HG03196 (cell line): ENCODE measurements around the gene PLEKHO1.
"Not testable (repeated sequence)": the region's sequence is repeated elsewhere in the genome, so short reads cannot be mapped to it uniquely, and the experiment has no call there.

Experiments
- ATAC-seq: cut with Tn5 transposase; IDR thresholded peaks from one replicate; pipeline ENCODE4 v1.9.1; 2021; ENCODE audit not compliant: unreplicated experiment

PLEKHO1 gene

DNA sequence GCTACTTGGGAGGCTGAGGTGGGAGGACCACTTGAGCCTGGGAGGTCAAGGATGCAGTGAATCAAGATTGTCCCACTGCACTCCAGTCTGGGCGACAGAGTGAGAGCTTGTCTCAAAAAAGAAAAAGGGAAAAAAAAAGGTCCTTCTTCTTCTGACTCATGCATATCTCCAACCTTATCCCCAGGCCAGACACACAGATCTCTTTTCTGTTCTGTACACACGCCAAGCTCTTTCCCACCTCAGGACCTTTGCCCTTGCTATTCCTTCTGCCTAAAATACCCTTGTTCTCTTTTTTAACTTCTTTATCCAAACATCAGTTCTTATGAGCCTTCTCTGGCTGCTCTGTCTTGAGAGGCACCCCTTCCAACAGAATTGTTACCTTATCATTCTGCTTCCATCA, 22.1 kb downstream of the PLEKHO1 start:
- ATAC-seq, result no peak

DNA sequence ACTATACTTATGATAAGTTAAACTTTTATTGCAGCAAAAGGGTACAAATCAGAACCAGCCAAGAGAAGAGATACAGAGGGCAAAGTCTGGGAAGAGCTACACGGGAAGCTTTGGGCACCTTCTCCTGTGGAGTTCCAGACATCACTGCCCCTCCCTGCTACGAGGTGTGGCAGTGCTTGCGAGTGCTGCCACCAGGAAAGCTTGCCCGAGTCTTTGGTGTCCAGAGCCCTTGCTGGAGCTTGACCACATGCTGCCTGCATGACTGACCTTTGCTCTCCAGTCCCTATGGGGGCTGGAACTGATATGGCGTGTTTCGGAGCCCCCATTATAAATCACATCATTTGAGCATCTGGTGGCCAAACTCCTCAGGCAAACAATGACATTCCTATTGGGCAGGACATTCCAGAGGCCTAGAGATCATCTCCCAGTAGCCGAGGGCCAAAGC, 23.4 kb downstream of the PLEKHO1 start:
- no peak for ATAC-seq

DNA sequence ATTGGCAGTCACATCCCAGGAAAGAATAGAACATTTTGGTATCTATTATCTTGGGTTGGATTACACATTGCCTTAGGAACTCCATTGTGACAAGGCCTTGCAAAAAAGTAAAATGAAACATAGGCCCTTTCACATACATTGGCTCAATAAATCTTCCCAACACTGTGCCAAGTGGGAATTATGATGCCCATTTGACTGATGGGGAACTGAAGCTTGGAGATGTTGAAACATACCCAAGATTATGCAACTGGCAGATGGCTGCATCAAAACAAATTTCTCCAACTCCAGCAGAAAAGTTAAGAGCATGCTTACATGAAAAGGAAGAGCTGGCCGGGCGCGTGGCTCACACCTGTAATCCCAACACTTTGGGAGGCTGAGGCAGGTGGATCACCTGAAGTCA, 26.9 kb downstream of the PLEKHO1 start:
- no peak for ATAC-seq

DNA sequence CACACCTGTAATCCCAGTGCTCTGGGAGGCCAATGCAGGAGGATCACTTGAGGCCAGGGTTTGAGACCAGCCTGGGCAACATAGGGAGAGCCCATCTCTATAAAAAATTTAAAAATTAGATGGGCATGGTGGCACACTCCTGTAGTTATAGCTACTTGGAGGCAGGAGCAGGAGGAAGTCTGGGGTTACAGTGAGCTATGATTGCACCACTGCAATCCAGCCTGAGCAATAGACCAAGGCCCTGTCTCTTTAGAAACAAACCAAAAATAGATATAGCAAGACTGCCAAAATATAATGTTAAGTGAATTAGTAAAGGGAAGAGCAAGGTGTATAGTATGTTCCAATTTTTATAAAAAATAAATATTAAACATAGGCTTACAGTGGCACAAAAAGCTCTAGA, 28.8 kb downstream of the PLEKHO1 start:
- no peak for ATAC-seq

DNA sequence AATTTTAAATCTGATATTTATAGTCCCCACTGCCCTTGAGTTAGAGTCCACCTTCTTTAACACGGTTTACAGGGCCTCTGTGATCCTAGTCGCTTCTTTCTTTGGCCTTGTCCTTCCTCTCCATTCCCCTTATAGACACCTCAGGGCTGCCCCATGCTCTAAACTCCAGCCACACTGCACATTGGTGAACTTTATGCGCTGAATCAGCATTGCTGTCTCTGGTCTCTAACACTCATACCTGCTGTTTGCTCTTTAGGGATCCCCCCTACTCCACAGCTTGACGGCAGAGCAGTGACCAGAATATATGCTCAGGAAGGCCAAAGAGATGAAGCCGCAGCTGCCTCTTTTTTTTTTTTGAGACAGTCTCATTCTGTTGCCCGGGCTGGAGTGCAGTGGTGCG, 30.2 kb downstream of the PLEKHO1 start:
- no peak for ATAC-seq

DNA sequence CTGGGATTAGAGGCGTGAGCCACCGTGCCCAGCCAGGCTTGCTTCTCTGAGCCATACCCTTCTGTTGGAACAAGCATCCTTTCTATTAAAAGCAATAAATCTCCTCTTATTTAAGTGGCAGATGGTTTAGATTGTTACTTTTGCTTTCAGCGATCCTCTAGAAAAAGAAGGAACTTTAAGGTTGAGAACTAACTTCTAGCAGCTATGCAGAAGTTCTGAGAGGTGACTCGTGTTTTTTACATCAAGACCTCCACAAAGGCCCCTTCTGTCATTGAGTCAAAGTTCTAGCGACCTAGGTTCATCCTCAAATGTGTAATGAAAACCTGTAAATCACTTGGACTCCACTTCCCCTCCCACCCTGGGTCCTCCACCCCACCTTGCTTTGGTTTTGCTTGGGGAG, 30.8 kb downstream of the PLEKHO1 start:
- no peak for ATAC-seq

DNA sequence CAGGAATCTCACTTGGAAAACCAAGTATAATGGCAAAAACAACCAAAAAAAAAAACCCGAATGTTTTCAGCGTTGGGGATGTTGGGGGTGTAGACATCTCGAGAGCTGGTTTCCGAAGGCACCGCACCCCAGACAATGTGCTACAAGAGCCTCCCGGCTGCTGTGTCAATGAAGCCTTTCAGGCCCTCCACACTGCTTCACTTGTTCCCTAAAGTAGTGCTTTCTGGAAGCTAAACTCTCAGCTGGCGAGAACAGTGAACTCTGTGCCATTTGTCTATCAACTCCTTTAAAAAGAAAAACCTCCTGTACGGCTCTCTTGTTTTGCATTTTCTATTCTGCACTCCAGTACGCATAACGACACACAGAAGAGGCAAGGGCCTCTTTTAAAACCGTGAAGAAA, 32.5 kb downstream of the PLEKHO1 start:
- ATAC-seq, result no peak

DNA sequence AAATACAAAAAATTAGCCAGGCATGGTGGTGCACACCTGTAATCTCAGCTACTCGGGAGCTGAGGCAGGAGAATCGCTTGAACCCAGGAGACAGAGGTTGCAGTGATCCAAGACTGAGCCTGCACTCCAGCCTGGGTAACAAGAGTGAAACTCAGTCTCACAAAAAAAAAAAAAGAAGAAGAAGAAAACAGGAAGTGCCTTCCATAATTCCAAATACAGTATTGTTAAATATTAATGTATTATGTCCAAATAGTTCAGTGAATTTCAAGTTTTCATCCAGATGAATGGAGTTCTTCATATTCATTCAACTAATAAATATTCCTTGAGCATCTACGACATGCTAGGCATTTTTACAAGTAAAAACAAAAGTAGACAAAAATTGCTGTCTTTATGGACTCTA, 33.3 kb downstream of the PLEKHO1 start:
- ATAC-seq, result no peak

DNA sequence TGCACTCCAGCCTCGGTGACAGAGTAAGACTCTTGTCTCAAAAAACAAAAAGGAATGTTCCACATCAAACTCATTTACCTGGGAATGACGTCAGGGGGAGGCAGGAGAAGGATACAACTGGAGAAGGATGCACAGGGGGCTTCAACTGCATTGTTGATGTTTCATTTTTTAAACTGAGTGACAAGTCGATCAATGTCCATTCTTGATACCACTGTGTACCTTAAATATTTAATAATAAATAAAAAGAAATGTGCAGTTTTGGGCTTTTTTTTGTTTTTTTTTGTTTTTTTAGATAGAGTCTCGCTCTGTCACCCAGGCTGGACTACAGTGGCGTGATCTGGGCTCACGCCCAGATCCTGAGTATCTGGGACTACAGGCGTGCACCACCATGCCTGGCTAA, 35.8 kb downstream of the PLEKHO1 start:
- no peak for ATAC-seq

DNA sequence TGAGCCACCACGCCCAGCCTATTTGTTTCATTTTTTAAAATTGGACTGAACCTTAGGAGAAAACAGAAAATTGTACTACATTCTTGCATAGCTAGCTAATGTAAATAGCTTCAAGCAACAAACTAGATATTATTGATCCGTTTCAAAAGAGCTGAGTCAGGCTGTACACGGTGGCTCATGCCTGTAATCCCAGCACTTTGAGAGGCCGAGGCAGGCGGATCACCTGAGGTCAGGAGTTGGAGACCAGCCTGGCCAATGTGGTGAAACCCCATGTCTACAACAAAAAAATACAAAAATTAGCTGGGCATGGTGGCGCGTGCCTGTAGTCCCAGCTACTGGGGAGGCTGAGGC, 36.7 kb downstream of the PLEKHO1 start:
- ATAC-seq, result not testable (repeated sequence)

DNA sequence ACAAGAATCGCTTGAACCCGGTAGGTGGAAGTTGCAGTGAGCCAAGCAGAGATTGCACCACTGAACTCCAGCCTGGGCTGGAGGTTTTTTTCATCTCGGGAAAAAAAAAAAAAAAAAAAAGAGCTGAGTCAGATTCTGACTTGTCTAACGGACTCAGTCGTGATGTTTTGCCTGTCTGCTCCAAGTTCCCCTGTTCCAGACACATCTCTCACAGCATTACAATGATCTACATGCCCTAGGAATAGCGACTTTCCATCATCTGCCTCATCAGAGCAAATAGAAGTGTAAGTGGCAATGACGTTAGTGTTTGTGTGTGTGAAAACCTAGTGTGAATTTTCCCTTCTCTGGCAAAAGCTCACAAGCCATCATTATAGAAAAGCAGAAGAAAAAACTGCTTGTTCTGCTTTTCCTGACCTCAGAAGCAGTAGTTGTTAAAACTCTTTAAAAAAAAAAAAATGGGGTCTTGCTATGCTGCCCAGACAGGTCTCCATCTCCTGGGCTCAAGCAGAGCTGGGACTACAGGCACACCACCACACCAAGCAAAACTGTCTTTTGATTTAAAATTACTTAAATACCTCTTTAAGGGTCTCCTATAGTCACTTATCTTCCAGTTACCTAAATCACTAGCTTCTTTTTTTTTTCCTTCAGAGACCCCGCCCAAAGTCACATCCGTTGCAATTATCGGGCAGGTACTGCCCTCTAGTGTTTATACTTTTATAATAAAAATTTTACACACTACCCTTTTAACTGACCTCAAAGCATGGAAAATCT, 37.3 kb downstream of the PLEKHO1 start:
- no peak for ATAC-seq

DNA sequence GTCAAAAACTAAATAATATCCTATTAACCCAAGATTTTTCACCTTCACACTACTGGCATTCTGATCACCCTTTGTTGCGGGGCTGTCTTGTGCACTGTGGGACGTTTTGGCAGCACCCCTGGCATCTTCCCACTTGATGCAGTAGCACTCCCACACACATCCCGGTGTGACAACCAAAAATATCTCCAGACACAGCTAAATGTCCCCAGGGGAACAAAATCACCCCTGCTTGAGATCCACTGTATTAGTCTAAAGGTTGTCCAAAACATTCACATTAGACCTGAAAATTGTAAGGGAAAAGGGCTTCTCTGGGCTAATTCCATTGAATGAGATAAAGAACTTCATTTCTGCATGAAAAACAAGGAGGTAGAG, 37.8 kb downstream of the PLEKHO1 start:
- no peak for ATAC-seq

DNA sequence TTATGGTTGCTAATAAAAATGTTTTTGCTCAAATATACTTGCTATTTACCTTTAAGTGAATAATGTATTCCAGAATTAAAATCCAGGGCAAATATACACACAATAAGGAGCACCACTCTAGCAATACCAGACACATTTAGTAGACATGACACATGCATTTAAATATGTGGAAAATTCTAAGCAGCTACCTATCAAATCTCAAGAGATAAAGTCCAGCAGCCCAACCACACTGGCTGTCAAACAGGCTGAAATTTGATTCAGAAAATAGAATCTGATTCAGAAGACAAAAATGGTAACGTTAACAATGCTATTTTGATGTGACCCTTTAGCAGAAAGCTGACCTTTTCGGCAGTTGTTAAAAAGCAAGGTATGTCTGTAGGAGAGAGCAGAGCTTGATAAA, 42.3 kb downstream of the PLEKHO1 start:
- no peak for ATAC-seq

DNA sequence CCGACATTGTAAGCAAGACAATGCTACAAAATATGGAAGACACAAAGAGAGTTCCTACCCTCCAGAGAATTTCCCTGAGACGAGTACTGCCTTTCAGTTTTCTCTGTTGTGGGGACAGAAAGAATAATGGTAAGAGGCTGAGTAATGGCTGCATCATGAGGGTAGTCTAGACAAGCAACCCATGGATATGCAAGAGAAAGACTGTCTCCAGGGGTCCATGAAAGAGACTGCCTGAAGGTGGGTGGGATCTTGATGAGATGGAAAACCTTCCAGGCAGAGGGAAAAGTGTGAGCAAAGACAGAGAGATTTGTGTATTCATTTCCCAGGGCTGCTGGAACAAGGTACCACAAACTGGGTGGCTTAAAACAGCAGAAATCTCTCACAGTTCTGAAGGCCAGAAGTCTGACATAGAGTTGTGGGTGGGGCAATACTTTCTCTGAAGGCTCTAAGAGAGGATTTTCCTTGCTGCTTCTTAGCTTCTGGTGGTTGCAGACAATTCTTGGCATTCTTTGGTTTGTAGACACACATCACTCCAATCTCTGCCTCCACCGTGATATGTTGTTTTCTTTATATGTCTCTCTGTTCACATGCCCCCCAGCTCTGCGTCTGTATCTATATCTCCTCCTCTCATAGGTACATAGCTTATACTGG, 44.8 kb downstream of the PLEKHO1 start:
- ATAC-seq, result no peak

DNA sequence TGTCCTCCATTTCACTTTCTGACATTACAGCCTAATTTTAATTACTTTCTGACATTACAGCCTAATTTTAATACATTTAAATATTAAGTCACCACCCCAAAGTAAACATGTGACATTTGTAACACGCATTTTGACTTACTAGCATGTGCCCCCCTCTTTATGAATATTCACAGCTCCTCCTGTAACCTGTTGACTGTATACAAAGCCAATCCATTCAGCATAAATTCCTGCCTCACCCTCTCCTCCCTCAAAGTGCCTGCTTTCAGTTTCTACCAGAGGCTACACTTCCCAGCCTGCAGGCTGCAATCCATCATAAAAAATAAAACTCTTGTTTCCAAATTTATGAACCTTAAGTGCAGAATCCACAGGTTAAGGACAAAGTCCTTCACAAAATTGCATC, 46.7 kb downstream of the PLEKHO1 start:
- ATAC-seq, result no peak

DNA sequence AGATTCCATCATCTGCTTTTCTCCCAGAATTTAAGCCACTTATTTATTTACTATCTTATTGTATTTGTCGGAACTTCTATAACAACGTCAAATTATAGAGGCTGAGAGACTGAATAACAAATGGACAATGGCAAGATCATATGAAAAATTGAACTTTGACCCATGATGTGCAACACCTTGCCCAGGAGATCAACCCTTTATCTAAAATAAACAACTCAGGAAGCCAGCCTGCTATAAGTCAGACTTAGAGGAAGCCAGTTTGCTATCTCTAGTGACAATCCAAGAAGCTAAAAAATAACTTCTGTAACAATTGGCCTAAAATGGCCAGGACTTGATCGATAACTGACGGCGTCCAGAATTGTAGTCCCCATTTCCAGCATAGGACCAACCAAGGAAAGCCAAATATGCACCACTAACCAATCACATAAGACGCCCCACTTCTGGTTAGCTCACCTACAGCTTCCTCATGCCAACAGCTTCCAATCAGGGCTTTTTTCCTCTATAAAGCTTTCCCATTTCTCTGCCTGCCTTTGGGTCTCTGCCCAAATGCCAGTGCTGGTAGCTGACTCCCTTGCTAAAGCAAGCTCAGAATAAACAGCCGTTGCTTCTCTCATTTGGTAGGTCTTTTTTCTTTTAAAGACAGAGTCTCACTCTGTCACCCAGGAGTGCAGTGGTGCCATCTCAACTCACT, 57.7 kb downstream of the PLEKHO1 start:
- ATAC-seq, result no peak

DNA sequence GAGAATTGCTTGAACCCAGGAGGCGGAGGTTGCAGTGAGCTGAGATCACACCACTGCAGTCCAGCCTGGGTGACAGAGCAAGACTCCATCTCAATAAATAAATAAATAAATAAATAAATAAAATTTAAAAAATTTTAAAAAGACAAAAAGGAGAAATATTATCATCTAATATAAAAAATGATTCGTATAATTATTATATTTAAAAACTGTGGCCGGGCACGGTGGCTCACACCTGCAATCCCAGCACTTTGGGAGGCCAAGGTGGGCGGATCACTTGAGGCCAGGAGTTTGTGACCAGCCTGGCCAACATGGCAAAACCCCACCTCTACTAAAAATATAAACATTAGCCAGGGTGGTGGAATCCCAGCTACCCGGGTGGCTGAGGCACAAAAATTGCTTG, 58.7 kb downstream of the PLEKHO1 start:
- not testable (repeated sequence) for ATAC-seq
